HepG2 (cell line): ENCODE data around the gene PSMG1. TPM values are rescaled to one million over a fixed set of nuclear protein-coding genes. Genes with fewer than 3 reads are reported as not detected.

Experiments
- ATAC-seq: fragments of 200-7000 bp; cut with Tn5 transposase; 3 replicates; pipeline ENCODE4 v1.9.1; 2020; ENCODE audit warnings: mild to moderate bottlenecking, moderate library complexity
- BruUV-seq: library from RNA; stranded (reverse); fragments of 400-500 nt; replicated peaks from 2 replicates; lab custom pipeline; 2021; lab: Mats Ljungman, UMichigan
- CTCF ChIA-PET: fragments of 300-600 bp; formaldehyde crosslinking; extraction: SDS; loops from one replicate; lab custom pipeline; 2021; ENCODE audit warnings: low total read pairs, inconsistent platforms, low intra/inter-chr PET ratio; lab: Yijun Ruan, JAX
- POLR2A ChIA-PET: fragments of 350-600 bp; sonication (Branson Sonifier 250); formaldehyde crosslinking; loops from one replicate; lab custom pipeline; 2020; ENCODE audit warnings: antibody characterized with exemption, inconsistent platforms; lab: Yijun Ruan, JAX
- DNase-seq: peaks from one replicate; pipeline ENCODE4 v3.0.0-alpha.2; 2015; ENCODE audit warnings: low spot score
- FAIRE-seq: peaks from 3 replicates; lab custom pipeline; 2011; peaks lifted over from hg19 to GRCh38; lab: Jason Lieb, UNC
- H2AFZ ChIP-seq: one replicate; pipeline ENCODE4 v1.6.1; 2011; ENCODE audit warnings: low read length, inconsistent platforms
- H3K27ac ChIP-seq: fragments of 300-600 bp; 3 replicates; pipeline ENCODE4 v1.8.0; 2011; ENCODE audit warnings: mixed run types, mild to moderate bottlenecking, mixed read lengths, low read length, inconsistent platforms; ENCODE audit not compliant: insufficient read depth; ENCODE audit errors: extremely low read length
- H3K27me3 ChIP-seq, 2 experiments: fragments of 200-600 bp in 1 of 2; 2 replicates in 1 of 2; 3 replicates in 1 of 2; pipeline versions ENCODE4 v1.6.0 to v1.8.0; 2011; ENCODE audit warnings: low read length in 2 of 2, mild to moderate bottlenecking in 2 of 2, moderate library complexity in 2 of 2, inconsistent platforms in 1 of 2; ENCODE audit not compliant: insufficient read depth in 2 of 2, control insufficient read depth in 1 of 2
- H3K36me3 ChIP-seq, 2 experiments: fragments of 200-600 bp in 1 of 2; replicated peaks in 1 of 2; 2 replicates in 1 of 2; 3 replicates in 1 of 2; pipeline versions ENCODE4 v1.5.1 to v1.8.0; 2011; ENCODE audit warnings: low read length in 2 of 2, inconsistent platforms in 1 of 2; ENCODE audit not compliant: insufficient read depth in 2 of 2, control insufficient read depth in 1 of 2
- H3K4me1 ChIP-seq: 2 replicates; pipeline ENCODE4 v1.5.1; 2012; ENCODE audit warnings: low read length, inconsistent platforms; ENCODE audit not compliant: insufficient read depth
- H3K4me2 ChIP-seq: 2 replicates; pipeline ENCODE4 v1.6.0; 2011; ENCODE audit warnings: low read depth, low read length, inconsistent platforms
- H3K4me3 ChIP-seq, 3 experiments: fragments of 200-600 bp in 1 of 3; sonication (generic), shearing (Covaris generic) in 1 of 3; replicated peaks in 1 of 3; 2 replicates each; pipeline ENCODE4 v1.5.1; 2011 to 2016; ENCODE audit warnings: low read length in 3 of 3, inconsistent platforms in 2 of 3, low read depth in 2 of 3, mild to moderate bottlenecking in 2 of 3, control low read depth in 1 of 3, mixed read lengths in 1 of 3; ENCODE audit not compliant: insufficient read depth in 1 of 3
- H3K79me2 ChIP-seq: one replicate; pipeline ENCODE4 v1.6.1; 2011; ENCODE audit warnings: low read length, inconsistent platforms; ENCODE audit not compliant: insufficient read depth
- H3K9ac ChIP-seq: 2 replicates; pipeline ENCODE4 v1.6.0; 2011; ENCODE audit warnings: mild to moderate bottlenecking, low read depth, low read length, inconsistent platforms; ENCODE audit not compliant: insufficient read depth
- H3K9me3 ChIP-seq: 2 replicates; pipeline ENCODE4 v1.5.1; 2012; ENCODE audit warnings: mild to moderate bottlenecking, low read length
- H4K20me1 ChIP-seq: 2 replicates; pipeline ENCODE4 v1.6.0; 2011; ENCODE audit warnings: inconsistent platforms, mild to moderate bottlenecking, low read length, moderate library complexity; ENCODE audit not compliant: insufficient read depth
- AKAP8 ChIP-seq: sonication (generic); formaldehyde crosslinking; IDR thresholded peaks from 2 replicates; pipeline ENCODE4 v1.5.1; 2020; ENCODE audit warnings: mild to moderate bottlenecking, missing genetic modification reagents
- ARNT ChIP-seq: fragments of 450-650 bp; IDR thresholded peaks from 2 replicates; pipeline ENCODE4 v1.6.1; 2017
- ELF4 ChIP-seq: sonication (generic); formaldehyde crosslinking; IDR thresholded peaks from 2 replicates; pipeline ENCODE4 v1.5.0; 2020; ENCODE audit warnings: missing genetic modification reagents, mild to moderate bottlenecking, moderate library complexity, borderline replicate concordance
- HDAC1 ChIP-seq: sonication (generic); formaldehyde crosslinking; IDR thresholded peaks from 2 replicates; pipeline ENCODE4 v1.5.1; 2020; ENCODE audit warnings: mild to moderate bottlenecking, missing genetic modification reagents
- KLF11 ChIP-seq: IDR thresholded peaks from 2 replicates; pipeline ENCODE4 v1.6.1; 2016; ENCODE audit warnings: missing compliant biosample characterization
- MAFK ChIP-seq, 2 experiments: IDR thresholded peaks in 1 of 2; conservative IDR thresholded peaks in 1 of 2; 2 replicates each; pipeline ENCODE4 v1.6.1; 2011; ENCODE audit warnings: improper control_type of control experiment in 2 of 2, low read length in 2 of 2
- POLR2G ChIP-seq: fragments of 200-400 bp; formaldehyde crosslinking; IDR thresholded peaks from 2 replicates; pipeline ENCODE4 v1.6.1; 2018; ENCODE audit warnings: mild to moderate bottlenecking, low read depth, low read length, moderate library complexity
- RBAK ChIP-seq: sonication (generic); formaldehyde crosslinking; IDR thresholded peaks from 2 replicates; pipeline ENCODE4 v1.5.1; 2020; ENCODE audit warnings: mild to moderate bottlenecking, missing genetic modification reagents
- SETDB1 ChIP-seq: sonication (generic); formaldehyde crosslinking; IDR thresholded peaks from 2 replicates; pipeline ENCODE4 v1.5.1; 2020; ENCODE audit warnings: missing genetic modification reagents, mild to moderate bottlenecking, borderline replicate concordance
- SMAD1 ChIP-seq: sonication (generic); formaldehyde crosslinking; IDR thresholded peaks from 2 replicates; pipeline ENCODE4 v1.4.0; 2020; ENCODE audit warnings: missing genetic modification reagents, low read depth, mild to moderate bottlenecking, borderline replicate concordance
- SMARCE1 ChIP-seq: fragments of 450-650 bp; IDR thresholded peaks from 2 replicates; pipeline ENCODE4 v1.6.1; 2017; ENCODE audit warnings: borderline replicate concordance
- SRF ChIP-seq: IDR thresholded peaks from 2 replicates; pipeline ENCODE4 v1.6.1; 2011; ENCODE audit warnings: mild to moderate bottlenecking, low read depth, low read length, moderate library complexity
- TAF15 ChIP-seq: fragments of 200-400 bp; formaldehyde crosslinking; IDR thresholded peaks from one replicate; pipeline ENCODE4 v1.6.1; 2018; ENCODE audit warnings: mild to moderate bottlenecking, low read depth, low read length; ENCODE audit not compliant: poor library complexity, severe bottlenecking
- TCF7L2 ChIP-seq: IDR thresholded peaks from 2 replicates; pipeline ENCODE4 v1.6.1; 2011; ENCODE audit warnings: mild to moderate bottlenecking, low read depth, low read length, moderate library complexity
- ZFP91 ChIP-seq: sonication (generic); formaldehyde crosslinking; IDR thresholded peaks from 2 replicates; pipeline ENCODE4 v1.9.0; 2022; ENCODE audit warnings: missing genetic modification reagents, mild to moderate bottlenecking, borderline replicate concordance
- ZKSCAN1 ChIP-seq: fragments of 150-350 bp; IDR thresholded peaks from 2 replicates; pipeline ENCODE4 v1.6.1; 2014; ENCODE audit warnings: low read length
- ZNF335 ChIP-seq: sonication (generic); formaldehyde crosslinking; IDR thresholded peaks from 2 replicates; pipeline ENCODE4 v1.4.0; 2020; ENCODE audit warnings: missing genetic modification reagents
- ZNF564 ChIP-seq: sonication (generic); formaldehyde crosslinking; IDR thresholded peaks from 2 replicates; pipeline ENCODE4 v1.8.1; 2023; ENCODE audit warnings: mild to moderate bottlenecking, missing genetic modification reagents
- ZNF776 ChIP-seq: sonication (generic); formaldehyde crosslinking; IDR thresholded peaks from 2 replicates; pipeline ENCODE4 v1.4.0; 2020; ENCODE audit warnings: mild to moderate bottlenecking, missing genetic modification reagents
- WGBS: methylation state at CpG from one replicate; pipeline ENCODE4 v1.1.6; 2017; ENCODE audit warnings: low lambda C conversion rate; 5-methylcytosine and 5-hydroxymethylcytosine counted together
- in situ Hi-C: cut with HindIII; loops from 2 replicates; pipeline ENCODE4 v1.10.0; 2017; ENCODE audit warnings: low pct_unique_long_range_greater_than_20kb; ENCODE audit not compliant: extremely low pct_ligation_motif_present
- intact Hi-C: fragments of 100-400 bp; cut with micrococcal nuclease; formaldehyde crosslinking; loops from one replicate; pipeline ENCODE4 v1.10.0; 2022; ENCODE audit not compliant: unreplicated experiment
- polyA plus RNA-seq, 8 experiments: library from polyadenylated mRNA; depleted of rRNA in 3 of 8; stranded (reverse) in 7 of 8; unstranded in 1 of 8; fragments of >200 nt; fragmentation: Illumina TruSeq in 4 of 8; extraction: Trizol in 4 of 8; gene quantifications; 2 replicates each; pipeline versions ENCODE4 v1.2.1 to v1.2.3, GENCODE V29; 2011 to 2016; ENCODE audit warnings: low read depth in 4 of 8, missing spikeins in 1 of 8, mixed read lengths in 1 of 8; ENCODE audit not compliant: insufficient read depth in 1 of 8
- total RNA-seq, 5 experiments: library from RNA; depleted of rRNA; stranded (reverse); fragments of >200 nt; fragmentation: Illumina TruSeq; extraction: Trizol; gene quantifications; 2 replicates each; pipeline ENCODE4 v1.2.3, GENCODE V29; 2016; ENCODE audit warnings: low read depth in 1 of 5
- TF ChIP-seq, protein P1 (sequence below): IDR thresholded peaks from 2 replicates; pipeline ENCODE4 v1.6.1; 2018; ENCODE audit warnings: missing genetic modification reagents, mild to moderate bottlenecking, missing compliant biosample characterization

PSMG1 gene
- total and polyA plus RNA-seq, 2 of the 13 experiments (the other 11 are each of a cell fraction or from before 2014, with no cell fraction given) = 63.6 to 173 TPM

- DNase-seq (no peak), ATAC-seq (no peak), FAIRE-seq (no peak)
- H3K79me2 ChIP-seq = no peaks in the 10 kb centered on the region
- peaks cover 22% of the 10 kb centered on the region for H3K9me3 ChIP-seq
- no peak overlapping the region for H3K4me2 ChIP-seq
- no peaks in the 10 kb centered on the region for H4K20me1 ChIP-seq
- POLR2A ChIA-PET = no interaction called here
- CTCF ChIA-PET = no interaction called here
- no peak for TF ChIP-seq SETDB1 (CRISPR knock-in tag)
- no peak for TF ChIP-seq RBAK (CRISPR knock-in tag)
- no peak for TF ChIP-seq SMARCE1
- TF ChIP-seq ZNF335 (CRISPR knock-in tag) = no peak
- no peak for TF ChIP-seq KLF11 (CRISPR knock-in tag)
- no peak for TF ChIP-seq ZNF776 (CRISPR knock-in tag)
- no peak for TF ChIP-seq SMAD1 (CRISPR knock-in tag)
- TF ChIP-seq, protein P1, sequence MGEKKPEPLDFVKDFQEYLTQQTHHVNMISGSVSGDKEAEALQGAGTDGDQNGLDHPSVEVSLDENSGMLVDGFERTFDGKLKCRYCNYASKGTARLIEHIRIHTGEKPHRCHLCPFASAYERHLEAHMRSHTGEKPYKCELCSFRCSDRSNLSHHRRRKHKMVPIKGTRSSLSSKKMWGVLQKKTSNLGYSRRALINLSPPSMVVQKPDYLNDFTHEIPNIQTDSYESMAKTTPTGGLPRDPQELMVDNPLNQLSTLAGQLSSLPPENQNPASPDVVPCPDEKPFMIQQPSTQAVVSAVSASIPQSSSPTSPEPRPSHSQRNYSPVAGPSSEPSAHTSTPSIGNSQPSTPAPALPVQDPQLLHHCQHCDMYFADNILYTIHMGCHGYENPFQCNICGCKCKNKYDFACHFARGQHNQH (CRISPR knock-in tag) = no peak
- no peak for TF ChIP-seq POLR2G
- TF ChIP-seq TAF15 = no peak
- no peak for TF ChIP-seq HDAC1 (CRISPR knock-in tag)
- no peak for TF ChIP-seq MAFK (conservative IDR thresholded peaks at IDR 0.05 in 1 of 2, IDR thresholded peaks at IDR 0.05 in 1 of 2; ENCODE audit: low read length in 2 of 2)
- TF ChIP-seq ZKSCAN1 = no peak
- TF ChIP-seq ZFP91 (CRISPR knock-in tag) = no peak
- no peak for TF ChIP-seq ELF4 (CRISPR knock-in tag)
- no peak for TF ChIP-seq AKAP8 (CRISPR knock-in tag)
- TF ChIP-seq ARNT = no peak
- TF ChIP-seq SRF = no peak
- TF ChIP-seq TCF7L2 = no peak
- no peak for TF ChIP-seq ZNF564 (CRISPR knock-in tag)
- H3K4me3 ChIP-seq = no peak overlapping the region
- no peak overlapping the region for H3K27ac ChIP-seq
- no peak overlapping the region for H2AFZ ChIP-seq
- no TSS peak for BruUV-seq
- H3K27me3 ChIP-seq = no peaks in the 10 kb centered on the region
- H3K36me3 ChIP-seq = no peaks in the 10 kb centered on the region
- intact Hi-C loops (loop anchor here (5.0 kb wide), 1 partner anchor 95 kb away; no protein-coding TSS in a partner anchor), in situ Hi-C loops (loop anchor here (10.0 kb wide), 1 partner anchor 323 kb away; the partner anchor contains the start of gene ETS2)
- 54% methylated on average over 8 of the region's 8 CpGs for WGBS
- H3K4me1 ChIP-seq = peaks cover 47% of the 10 kb centered on the region
- no peak overlapping the region for H3K9ac ChIP-seq
Measured at GRCh38 chr21:39127506-39127905, 55.7 kb downstream of the PSMG1 start.
